Measurements from ENCODE around the gene ZNF598. TPM values are rescaled to one million over a fixed set of nuclear protein-coding genes. Genes with fewer than 3 reads are reported as not detected.
A peak's percentile ranks its signal among the peaks of the same experiment; 100 is the strongest.

Gene ZNF598
- total and polyA plus RNA-seq, 2 of the 13 experiments (the other 11 are each of a cell fraction or from before 2014, with no cell fraction given): 13.5 to 14.2 TPM

DNA sequence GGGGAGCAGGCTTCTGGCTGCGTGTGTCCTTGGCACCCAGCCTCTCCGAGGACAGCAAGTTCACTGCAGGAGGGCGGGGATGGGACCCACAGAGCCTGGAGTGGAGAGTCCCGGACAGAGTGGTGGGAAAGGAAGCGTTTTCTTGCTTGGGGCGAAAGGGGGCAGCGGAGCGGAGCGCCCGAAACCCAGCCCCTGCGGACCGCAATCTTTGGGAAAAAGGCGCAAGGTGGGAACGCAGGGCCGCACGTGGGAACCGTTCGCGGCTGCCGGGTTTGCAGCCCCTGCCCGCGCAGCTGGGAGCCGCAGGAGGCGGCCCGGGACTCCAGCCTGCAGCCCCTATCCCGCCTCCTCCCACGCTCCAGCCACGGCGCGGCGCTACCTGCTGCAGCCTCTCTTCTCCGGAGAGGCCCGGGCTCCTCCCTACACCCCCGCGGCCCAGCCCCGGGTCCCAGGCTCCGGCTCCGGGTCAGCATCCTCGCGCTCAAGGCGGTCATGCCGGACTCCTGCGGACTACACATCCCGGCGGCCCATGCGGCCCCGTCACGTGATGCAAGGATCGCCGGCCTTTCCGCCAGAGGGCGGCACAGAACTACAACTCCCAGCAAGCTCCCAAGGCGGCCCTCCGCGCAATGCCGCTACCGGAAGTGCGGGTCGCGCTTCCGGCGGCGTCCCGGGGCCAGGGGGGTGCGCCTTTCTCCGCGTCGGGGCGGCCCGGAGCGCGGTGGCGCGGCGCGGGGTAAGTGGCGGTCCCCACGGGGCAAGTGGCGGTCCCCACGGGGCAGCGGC, 37.9 kb upstream of the ZNF598 start, which contains the start of the genes NTHL1 and TSC2 (continued):
- TF ChIP-seq CTCF (CRISPR knock-in tag; IDR thresholded peaks at IDR 0.05) (peak; percentile 54), GMEB1 (CRISPR knock-in tag; IDR thresholded peaks at IDR 0.05; ENCODE audit: borderline replicate concordance) (peak; percentile 97), ZNF616 (CRISPR knock-in tag; IDR thresholded peaks at IDR 0.05; ENCODE audit: low read depth) (0 out of 2 replicates have a peak, but pooled peaks have one; percentile 17), ZNF564 (CRISPR knock-in tag; IDR thresholded peaks at IDR 0.05) (no peak), ZNF180 (CRISPR knock-in tag; IDR thresholded peaks at IDR 0.05; ENCODE audit: borderline replicate concordance, low read depth) (no peak; the same call in 1 of the 2 replicates), AGO2 (optimal IDR thresholded peaks at IDR 0.05; ENCODE audit: low read depth, low read length) (peak; percentile 37), ZNF143 (CRISPR knock-in tag; IDR thresholded peaks at IDR 0.05) (peak; percentile 97), TEAD3 (CRISPR knock-in tag; optimal IDR thresholded peaks at IDR 0.05; ENCODE audit: borderline replicate concordance) (peak; percentile 52), ZBED4 (CRISPR knock-in tag; IDR thresholded peaks at IDR 0.05; ENCODE audit: borderline replicate concordance) (peak; percentile 94), HNRNPL (IDR thresholded peaks at IDR 0.05; ENCODE audit: low read depth, low read length) (peak; percentile 74; the same call in 1 of the 2 replicates), MLXIP (CRISPR knock-in tag; IDR thresholded peaks at IDR 0.05; ENCODE audit: borderline replicate concordance) (no peak), ELF1 (CRISPR knock-in tag; IDR thresholded peaks at IDR 0.05) (peak; percentile 93), SYNCRIP (IDR thresholded peaks at IDR 0.05; ENCODE audit: insufficient read depth, low read depth, low read length) (no peak), GTF2F1 (IDR thresholded peaks at IDR 0.05; ENCODE audit: low read length) (no peak), ZNF598 (CRISPR knock-in tag; IDR thresholded peaks at IDR 0.05; ENCODE audit: borderline replicate concordance) (0 out of 2 replicates have a peak, but pooled peaks have one; percentile 13)
- TF ChIP-seq, protein P1, sequence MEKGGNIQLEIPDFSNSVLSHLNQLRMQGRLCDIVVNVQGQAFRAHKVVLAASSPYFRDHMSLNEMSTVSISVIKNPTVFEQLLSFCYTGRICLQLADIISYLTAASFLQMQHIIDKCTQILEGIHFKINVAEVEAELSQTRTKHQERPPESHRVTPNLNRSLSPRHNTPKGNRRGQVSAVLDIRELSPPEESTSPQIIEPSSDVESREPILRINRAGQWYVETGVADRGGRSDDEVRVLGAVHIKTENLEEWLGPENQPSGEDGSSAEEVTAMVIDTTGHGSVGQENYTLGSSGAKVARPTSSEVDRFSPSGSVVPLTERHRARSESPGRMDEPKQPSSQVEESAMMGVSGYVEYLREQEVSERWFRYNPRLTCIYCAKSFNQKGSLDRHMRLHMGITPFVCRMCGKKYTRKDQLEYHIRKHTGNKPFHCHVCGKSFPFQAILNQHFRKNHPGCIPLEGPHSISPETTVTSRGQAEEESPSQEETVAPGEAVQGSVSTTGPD (CRISPR knock-in tag; IDR thresholded peaks at IDR 0.05): no peak

All from HepG2 (cell line).